Stimulated activated naive CD4-positive, alpha-beta T cell treated with Interleukin-2 at 50 U/mL for 16 hours (primary cell): ENCODE measurements around the gene PDZK1.
"Not testable (repeated sequence)": the region's sequence is repeated elsewhere in the genome, so short reads cannot be mapped to it uniquely, and the experiment has no call there.

Source experiments
- DNase-seq: peaks from one replicate; lab custom pipeline; 2025; lab: John Stamatoyannopoulos, UW

The PDZK1 gene

GRCh38 chr1:145710291-145711027 lies 3.3 kb upstream of the PDZK1 start:
- no peak for DNase-seq

GRCh38 chr1:145708063-145708462 lies 895 bp upstream of the PDZK1 start:
- no peak for DNase-seq

DNA sequence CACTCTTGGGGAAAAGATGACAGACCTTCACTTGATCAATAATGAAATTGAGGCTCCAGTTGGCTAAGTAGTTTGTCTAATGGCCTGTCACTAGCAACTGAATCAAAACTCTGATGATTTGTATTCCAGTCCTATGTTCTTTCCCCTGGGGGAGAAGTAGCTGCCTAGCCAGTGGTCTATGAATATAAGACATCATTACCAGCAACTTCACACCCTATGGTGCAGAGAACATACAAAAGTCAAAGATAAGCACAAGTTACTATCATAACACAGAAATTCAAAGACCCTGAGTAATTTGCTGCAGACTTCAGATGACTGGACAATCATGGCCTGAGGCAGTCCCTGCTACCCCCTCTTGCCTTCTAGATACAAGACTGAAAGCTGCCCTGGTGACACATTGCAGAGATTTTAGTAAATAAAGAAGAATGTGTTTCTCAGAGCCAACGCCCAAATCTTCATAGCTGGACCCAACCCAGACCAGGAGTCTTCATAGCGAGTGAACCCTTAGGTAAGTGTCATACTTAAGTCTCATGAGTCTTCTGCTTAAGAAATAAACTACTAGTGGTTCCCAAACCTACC lies 993 bp downstream of the PDZK1 start:
- DNase-seq = no peak

- no peak for DNase-seq
Observed at GRCh38 chr1:145705622-145706021, 1.5 kb downstream of the PDZK1 start.

GRCh38 chr1:145702826-145703225 lies 4.3 kb downstream of the PDZK1 start:
- DNase-seq = no peak

DNA sequence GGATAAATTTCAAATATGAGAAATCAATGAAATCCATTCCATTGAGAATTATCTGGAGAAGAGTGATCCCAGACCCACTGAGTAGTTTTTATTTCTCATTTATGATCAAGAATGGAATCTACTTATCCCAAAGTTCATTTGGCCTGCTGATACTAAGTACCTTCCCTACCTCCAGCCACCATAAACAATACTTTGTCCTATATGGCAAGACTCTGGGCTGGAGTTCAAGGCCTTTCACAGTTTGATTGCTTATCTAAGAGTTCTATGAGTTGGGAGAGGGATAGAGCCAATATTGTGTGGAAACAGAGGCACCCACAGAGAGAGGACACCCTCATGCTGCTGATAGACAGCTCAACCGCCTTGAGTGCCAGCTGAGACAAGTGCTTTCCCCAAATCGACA lies 5.1 kb downstream of the PDZK1 start:
- no peak for DNase-seq

DNA sequence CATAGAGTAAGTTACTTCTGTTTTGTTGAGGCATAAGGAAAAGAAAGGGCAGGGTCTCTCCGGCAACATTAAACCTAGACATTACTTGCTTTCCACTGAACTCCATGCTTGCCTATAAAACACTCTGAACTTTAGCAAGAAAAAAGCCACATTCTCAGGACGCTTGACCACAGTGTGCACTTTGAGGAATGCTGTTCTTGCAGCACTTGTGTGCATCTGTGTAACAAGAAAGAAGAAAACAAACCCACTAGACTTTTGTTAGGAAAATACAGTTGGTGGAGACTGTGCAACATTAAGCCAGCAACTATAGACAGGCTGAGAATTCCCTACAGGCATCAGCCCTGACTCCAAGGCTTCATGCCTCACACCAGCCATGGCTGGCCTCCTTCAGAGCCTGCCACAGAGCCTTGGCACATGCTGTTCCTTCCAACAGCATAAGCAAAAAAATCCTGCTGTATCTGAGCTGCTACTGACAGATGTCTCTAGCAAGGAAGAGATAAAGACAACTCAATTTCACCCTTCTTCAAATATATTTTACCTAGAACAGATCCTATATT lies 5.8 kb downstream of the PDZK1 start:
- no peak for DNase-seq

DNA sequence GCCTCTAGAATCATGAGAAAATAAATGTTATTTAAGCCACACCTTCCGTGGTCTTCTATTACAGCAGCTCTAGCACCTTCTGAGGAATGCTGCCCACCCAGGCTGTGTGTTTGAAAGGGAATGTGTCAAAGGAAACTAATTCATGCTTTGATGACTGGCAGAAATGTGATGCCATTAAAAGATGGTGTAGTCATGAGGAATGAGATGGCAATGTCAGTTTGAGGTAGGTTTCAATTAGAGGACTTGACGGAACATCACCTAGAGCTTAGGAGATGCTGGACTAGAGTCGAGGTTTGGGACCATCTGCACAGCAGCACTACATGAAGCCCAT lies 10.6 kb downstream of the PDZK1 start:
- DNase-seq = no peak

DNA sequence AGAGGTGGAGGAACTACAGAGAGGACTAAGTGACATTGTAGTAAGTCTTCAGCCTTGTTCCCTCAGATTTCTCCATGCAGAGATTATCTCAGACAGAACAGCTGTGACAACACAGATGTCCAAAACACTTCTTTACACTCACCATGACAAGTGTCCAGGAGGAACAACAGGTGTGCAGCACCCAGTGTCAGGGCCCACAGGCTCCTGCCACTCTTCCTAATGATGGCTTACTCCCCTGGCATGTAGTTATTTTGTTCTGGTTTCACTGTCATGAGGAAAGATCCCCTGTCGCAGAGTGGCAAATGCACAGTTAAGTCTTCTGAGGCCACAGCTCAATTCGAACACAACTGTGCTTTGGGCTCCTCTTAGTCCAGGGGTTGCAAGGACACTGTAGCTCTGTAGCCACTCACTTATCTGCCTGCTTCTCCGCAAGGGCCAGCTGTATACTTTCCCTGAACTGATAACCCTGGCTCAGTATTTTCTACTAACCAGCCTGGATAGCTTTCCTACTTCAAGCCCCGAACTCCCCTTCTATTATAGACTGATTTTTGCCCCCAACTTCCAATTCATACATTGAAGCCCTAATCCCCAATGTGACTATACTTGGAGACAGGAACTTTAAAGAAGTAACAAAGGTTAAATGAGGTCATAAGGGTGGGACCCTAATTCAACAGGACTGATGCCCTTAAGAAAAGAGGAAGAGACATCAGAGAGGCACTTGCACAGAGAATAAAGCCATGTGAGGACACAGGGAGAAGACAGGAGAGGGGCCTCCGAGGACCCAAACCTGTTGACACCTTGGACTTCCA lies 11.1 kb downstream of the PDZK1 start:
- DNase-seq = no peak

DNA sequence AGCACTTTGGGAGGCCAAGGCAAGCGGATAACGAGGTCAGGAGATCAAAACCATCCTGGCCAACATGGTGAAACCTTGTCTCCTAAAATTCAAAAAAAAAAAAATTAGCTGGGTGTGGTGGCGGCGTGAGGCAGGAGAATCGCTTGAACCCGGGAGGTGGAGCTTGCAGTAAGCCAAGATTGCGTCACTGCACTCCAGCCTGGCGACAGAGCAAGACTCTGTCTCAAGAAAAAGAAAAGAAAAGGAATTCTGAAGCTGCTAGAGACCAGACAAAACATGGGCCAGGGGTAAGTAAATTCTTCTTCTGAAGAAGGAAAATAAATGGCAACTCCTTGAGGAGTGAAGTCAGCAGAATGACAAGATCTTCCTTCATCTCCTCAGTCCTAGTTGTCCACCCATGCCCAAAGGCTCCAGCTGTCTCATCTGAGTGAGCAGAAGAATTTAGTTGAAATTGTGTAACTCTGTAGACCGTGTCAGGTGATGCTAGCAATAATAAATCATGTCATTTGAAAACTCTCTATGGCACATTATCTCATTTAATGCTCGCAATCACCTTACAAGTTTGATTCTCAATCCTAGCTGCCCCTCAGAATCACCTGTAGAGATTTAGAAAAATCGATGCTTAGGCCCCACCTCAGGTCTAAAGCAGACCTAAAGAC lies 14.3 kb downstream of the PDZK1 start:
- no peak for DNase-seq

DNA sequence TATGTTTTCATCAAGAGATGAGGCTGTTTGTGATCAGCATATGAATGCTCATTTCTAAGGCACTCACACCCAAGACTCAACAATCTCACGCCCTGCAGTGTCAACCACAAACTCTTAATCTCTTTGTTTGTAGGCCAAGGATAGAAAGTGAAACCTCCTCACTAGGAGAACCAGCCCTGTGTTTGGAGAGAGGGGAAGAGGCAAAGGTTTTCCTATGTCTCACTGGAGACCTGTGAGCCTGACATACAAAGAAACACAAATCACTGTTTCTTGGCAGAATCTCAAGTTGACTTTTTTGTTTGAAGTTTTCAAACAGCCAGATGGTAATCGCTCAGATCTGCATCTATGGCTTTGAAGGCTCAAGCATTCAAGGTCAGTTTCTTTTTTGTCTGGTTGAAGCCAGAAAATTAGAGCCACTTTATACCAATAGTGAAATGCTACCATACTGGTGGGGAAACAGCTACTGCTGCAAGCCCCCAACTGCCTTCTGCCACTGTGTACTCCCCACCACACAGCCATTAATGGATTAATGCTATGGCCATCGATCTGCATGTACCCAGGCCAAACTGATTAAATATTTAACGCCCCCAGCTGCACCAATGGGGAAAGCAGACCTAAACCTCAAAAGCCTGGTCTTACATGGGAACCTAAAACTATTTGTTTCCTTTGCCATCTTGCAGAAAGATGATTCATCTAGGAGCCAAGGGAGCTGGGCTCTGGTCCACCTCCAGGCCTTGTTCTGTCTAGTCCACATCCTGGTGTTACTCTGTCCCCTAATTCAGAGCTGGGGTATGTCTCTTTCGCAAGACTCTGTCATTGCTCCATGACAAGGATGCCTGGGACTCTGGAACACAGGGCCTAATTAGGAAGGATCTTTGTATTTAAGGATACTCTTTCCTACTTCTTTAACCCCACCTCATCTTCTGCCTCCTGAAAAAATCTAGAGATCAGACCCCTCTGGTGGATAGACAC lies 16.3 kb downstream of the PDZK1 start:
- peak; percentile 15 for DNase-seq

- no peak for DNase-seq
Observed at GRCh38 chr1:145689922-145690321, 17.2 kb downstream of the PDZK1 start.

DNA sequence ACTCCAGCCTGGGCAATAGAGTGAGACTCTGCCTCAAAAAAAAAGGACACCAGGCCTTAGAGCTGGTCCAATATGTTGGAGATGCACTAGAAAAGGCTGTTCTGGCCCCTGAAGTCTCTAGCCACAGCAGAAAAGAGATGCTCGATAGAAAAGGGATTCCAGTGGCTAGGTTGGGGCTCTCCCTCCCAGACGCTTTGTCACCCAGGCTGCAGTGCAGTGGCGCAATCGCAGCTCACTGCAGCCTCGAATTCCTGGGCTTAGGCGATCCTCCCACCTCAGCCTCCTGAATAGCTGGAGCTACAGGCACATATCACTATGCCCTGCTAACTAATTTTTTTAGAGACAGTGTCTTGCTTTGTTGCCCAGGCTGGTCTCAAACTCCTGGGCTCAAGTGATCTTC lies 18.2 kb downstream of the PDZK1 start:
- no peak for DNase-seq

GRCh38 chr1:145688328-145688727 lies 18.8 kb downstream of the PDZK1 start:
- no peak for DNase-seq

GRCh38 chr1:145686078-145686477 lies 21.1 kb downstream of the PDZK1 start:
- DNase-seq = not testable (repeated sequence)

DNA sequence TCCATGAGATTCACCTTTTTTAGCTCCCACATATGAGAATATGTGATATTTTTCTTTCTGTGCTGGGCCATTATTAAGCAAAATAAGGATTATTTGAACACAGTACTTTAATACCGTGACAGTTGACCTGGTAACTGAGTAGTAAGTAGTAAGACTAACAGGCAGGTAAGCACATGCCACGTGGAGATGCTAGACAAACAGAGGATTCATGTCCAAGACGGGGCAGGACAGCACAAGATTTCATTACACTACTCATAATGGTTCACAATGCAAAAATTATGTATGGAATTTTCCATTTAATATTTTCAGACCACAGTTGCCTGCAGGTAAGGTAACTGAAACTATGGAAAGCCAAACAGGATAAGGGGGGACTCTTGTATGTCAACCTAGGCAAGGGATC lies 22.3 kb downstream of the PDZK1 start:
- not testable (repeated sequence) for DNase-seq

DNA sequence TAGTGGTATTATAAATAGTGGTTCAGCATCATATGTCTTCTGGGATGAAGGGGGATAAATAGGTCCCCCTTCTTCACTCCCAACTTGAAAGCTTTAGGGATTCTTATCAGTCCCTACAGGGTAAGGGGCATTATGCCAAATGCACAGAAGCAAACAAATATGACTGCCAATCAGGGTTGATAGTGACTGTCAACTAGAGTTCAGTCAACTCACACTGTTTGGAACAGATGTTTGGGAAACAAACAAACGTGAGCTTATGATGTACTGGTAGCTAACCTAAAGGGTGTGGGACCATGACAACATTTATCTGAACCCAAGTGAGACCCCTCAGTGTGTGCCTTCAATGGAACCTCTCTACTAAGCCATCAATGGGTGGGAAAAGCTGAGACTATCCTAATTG lies 34.0 kb downstream of the PDZK1 start:
- not testable (repeated sequence) for DNase-seq

GRCh38 chr1:145670995-145671745 lies 36.0 kb downstream of the PDZK1 start:
- DNase-seq = not testable (repeated sequence)

GRCh38 chr1:145665015-145665414 lies 42.2 kb downstream of the PDZK1 start:
- DNase-seq = not testable (repeated sequence)

DNA sequence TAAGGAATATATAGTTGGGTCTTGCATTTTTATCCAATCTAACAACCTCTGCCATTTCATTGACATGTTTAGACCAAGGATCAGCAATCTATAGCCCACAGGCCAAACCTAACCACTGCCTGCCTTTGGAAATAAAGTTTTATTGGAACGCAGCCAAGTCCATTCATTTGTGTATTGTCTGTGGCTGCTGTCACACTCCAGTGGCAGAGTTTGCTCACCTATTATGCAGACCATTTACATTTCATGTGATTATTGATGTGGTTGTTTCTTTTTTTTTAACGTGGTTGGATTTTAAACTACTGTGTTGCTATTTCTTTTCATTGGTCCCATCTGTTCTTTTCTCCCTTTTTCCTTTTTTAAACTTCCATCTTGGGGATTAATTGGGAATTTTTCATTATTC lies 44.7 kb downstream of the PDZK1 start:
- DNase-seq = not testable (repeated sequence)
